SK-N-SH treated with all-trans-retinoic acid at 6 μM for 48 hours (cell line): ENCODE data around the gene NDOR1.

Experiments used
- ATAC-seq: fragments of 200-7000 bp; cut with Tn5 transposase; 3 replicates; pipeline ENCODE4 v1.9.1; 2020; ENCODE audit warnings: mild to moderate bottlenecking, moderate library complexity
- ARNTL ChIP-seq: fragments of 450-650 bp; formaldehyde crosslinking; IDR thresholded peaks from 2 replicates; pipeline ENCODE4 v1.5.0; 2020; ENCODE audit warnings: low read depth, mild to moderate bottlenecking, moderate library complexity, borderline replicate concordance
- BACH2 ChIP-seq: fragments of 250-450 bp; sonication (Bioruptor Pico); IDR thresholded peaks from 2 replicates; pipeline ENCODE4 v1.9.0; 2021; ENCODE audit warnings: mild to moderate bottlenecking, borderline replicate concordance
- CSDC2 ChIP-seq: fragments of 250-450 bp; sonication (Bioruptor Pico); IDR thresholded peaks from 2 replicates; pipeline ENCODE4 v1.5.0; 2020; ENCODE audit warnings: mild to moderate bottlenecking, moderate library complexity
- CSRNP3 ChIP-seq: fragments of 250-450 bp; sonication (Bioruptor Pico); IDR thresholded peaks from 2 replicates; pipeline ENCODE4 v1.5.1; 2021; ENCODE audit warnings: mild to moderate bottlenecking, moderate library complexity
- GLIS3 ChIP-seq: fragments of 250-450 bp; sonication (Bioruptor Pico); IDR thresholded peaks from 2 replicates; pipeline ENCODE4 v1.5.0; 2020; ENCODE audit warnings: mild to moderate bottlenecking, moderate library complexity
- ISL1 ChIP-seq: fragments of 250-450 bp; sonication (Bioruptor Pico); IDR thresholded peaks from 2 replicates; pipeline ENCODE4 v2.1.2; 2022; ENCODE audit warnings: mild to moderate bottlenecking, moderate library complexity
- OSR1 ChIP-seq: fragments of 250-450 bp; sonication (Bioruptor Pico); IDR thresholded peaks from 2 replicates; pipeline ENCODE4 v1.8.0; 2022; ENCODE audit warnings: moderate library complexity, mild to moderate bottlenecking, inconsistent platforms
- POU6F1 ChIP-seq: fragments of 250-450 bp; sonication (Bioruptor Pico); IDR thresholded peaks from 2 replicates; pipeline ENCODE4 v1.8.0; 2021; ENCODE audit warnings: low read depth, mild to moderate bottlenecking, moderate library complexity, borderline replicate concordance
- PPARA ChIP-seq: fragments of 250-450 bp; sonication (Bioruptor Pico); IDR thresholded peaks from 2 replicates; pipeline ENCODE4 v1.5.0; 2020; ENCODE audit warnings: mild to moderate bottlenecking, borderline replicate concordance
- RARB ChIP-seq: fragments of 250-450 bp; sonication (Bioruptor Pico); IDR thresholded peaks from 2 replicates; pipeline ENCODE4 v1.8.0; 2021; ENCODE audit warnings: mild to moderate bottlenecking, moderate library complexity
- SNAI2 ChIP-seq: fragments of 250-450 bp; sonication (Bioruptor Pico); IDR thresholded peaks from 2 replicates; pipeline ENCODE4 v1.5.0; 2020; ENCODE audit warnings: mild to moderate bottlenecking, moderate library complexity
- TCF4 ChIP-seq: fragments of 250-450 bp; sonication (Bioruptor Pico); IDR thresholded peaks from 2 replicates; pipeline ENCODE4 v1.8.0; 2021; ENCODE audit warnings: mild to moderate bottlenecking, moderate library complexity, borderline replicate concordance
- TOX ChIP-seq: fragments of 250-450 bp; sonication (Bioruptor Pico); IDR thresholded peaks from 2 replicates; pipeline ENCODE4 v1.8.0; 2021; ENCODE audit warnings: mild to moderate bottlenecking, moderate library complexity, borderline replicate concordance
- ZC3H10 ChIP-seq: fragments of 250-450 bp; sonication (Bioruptor Pico); IDR thresholded peaks from 2 replicates; pipeline ENCODE4 v1.5.1; 2021; ENCODE audit warnings: mild to moderate bottlenecking, moderate library complexity
- ZFP3 ChIP-seq: fragments of 250-450 bp; sonication (Bioruptor Pico); IDR thresholded peaks from 2 replicates; pipeline ENCODE4 v1.5.0; 2020; ENCODE audit warnings: mild to moderate bottlenecking, moderate library complexity
- ZFP30 ChIP-seq: fragments of 450-650 bp; formaldehyde crosslinking; IDR thresholded peaks from 2 replicates; pipeline ENCODE4 v1.5.0; 2022; ENCODE audit warnings: mild to moderate bottlenecking, moderate library complexity
- ZNF70 ChIP-seq: fragments of 450-650 bp; formaldehyde crosslinking; IDR thresholded peaks from 2 replicates; pipeline ENCODE4 v1.5.0; 2020; ENCODE audit warnings: mild to moderate bottlenecking, moderate library complexity
- ZNF8 ChIP-seq: fragments of 450-650 bp; formaldehyde crosslinking; IDR thresholded peaks from 2 replicates; pipeline ENCODE4 v1.5.0; 2020; ENCODE audit warnings: mild to moderate bottlenecking, moderate library complexity
- TF ChIP-seq, protein P1 (sequence below): fragments of 250-450 bp; sonication (Bioruptor Pico); IDR thresholded peaks from 2 replicates; pipeline ENCODE4 v1.5.1; 2020; ENCODE audit warnings: low read depth, mild to moderate bottlenecking, moderate library complexity
- TF ChIP-seq, protein P2 (sequence below): fragments of 250-450 bp; sonication (Bioruptor Pico); IDR thresholded peaks from 2 replicates; pipeline ENCODE4 v1.5.0; 2020; ENCODE audit warnings: mild to moderate bottlenecking, moderate library complexity
- TF ChIP-seq, protein P3 (sequence below): fragments of 250-450 bp; sonication (Bioruptor Pico); IDR thresholded peaks from 2 replicates; pipeline ENCODE4 v1.8.0; 2020; ENCODE audit warnings: mild to moderate bottlenecking, moderate library complexity, borderline replicate concordance

Gene NDOR1

DNA sequence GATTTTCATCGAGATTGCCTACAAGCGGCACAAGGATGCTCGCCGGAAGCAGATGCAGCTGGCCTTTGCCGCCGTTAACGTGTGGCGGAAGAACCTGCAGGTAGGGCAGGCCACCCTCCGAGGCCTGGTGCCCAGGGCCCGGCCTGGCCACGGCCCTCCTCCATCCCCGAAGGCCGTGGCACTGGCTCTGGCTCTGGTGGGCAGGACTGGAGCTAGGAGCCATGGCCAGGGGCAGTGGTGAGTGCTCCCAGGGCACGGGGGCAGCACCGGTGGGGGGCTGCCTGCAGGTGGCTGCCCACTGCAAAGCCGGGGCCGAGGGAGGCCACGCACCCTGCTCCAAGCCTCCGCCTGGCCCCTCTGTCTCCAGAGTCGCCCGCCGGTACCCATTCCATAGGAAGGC is 41.7 kb upstream of the NDOR1 start:
- no peak for TF ChIP-seq ZFP3 (CRISPR knock-in tag)
- TF ChIP-seq SNAI2 = no peak
- no peak for TF ChIP-seq ZNF70
- no peak for TF ChIP-seq PPARA
- no peak for TF ChIP-seq OSR1 (CRISPR knock-in tag)
- no peak for TF ChIP-seq ZC3H10 (CRISPR knock-in tag)
- TF ChIP-seq ZFP30 (CRISPR knock-in tag) = no peak
- no peak for ATAC-seq

GRCh38 chr9:137164370-137165249 is 40.9 kb upstream of the NDOR1 start:
- no peak for TF ChIP-seq ARNTL
- TF ChIP-seq RARB (CRISPR knock-in tag) = no peak
- no peak for TF ChIP-seq TCF4 (CRISPR knock-in tag)
- no peak for TF ChIP-seq BACH2 (CRISPR knock-in tag)
- TF ChIP-seq, protein P1, sequence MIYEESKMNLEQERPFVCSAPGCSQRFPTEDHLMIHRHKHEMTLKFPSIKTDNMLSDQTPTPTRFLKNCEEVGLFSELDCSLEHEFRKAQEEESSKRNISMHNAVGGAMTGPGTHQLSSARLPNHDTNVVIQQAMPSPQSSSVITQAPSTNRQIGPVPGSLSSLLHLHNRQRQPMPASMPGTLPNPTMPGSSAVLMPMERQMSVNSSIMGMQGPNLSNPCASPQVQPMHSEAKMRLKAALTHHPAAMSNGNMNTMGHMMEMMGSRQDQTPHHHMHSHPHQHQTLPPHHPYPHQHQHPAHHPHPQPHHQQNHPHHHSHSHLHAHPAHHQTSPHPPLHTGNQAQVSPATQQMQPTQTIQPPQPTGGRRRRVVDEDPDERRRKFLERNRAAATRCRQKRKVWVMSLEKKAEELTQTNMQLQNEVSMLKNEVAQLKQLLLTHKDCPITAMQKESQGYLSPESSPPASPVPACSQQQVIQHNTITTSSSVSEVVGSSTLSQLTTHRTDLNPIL = no peak
- TF ChIP-seq GLIS3 (CRISPR knock-in tag) = no peak
- no peak for TF ChIP-seq ZNF8 (CRISPR knock-in tag)
- TF ChIP-seq, protein P2, sequence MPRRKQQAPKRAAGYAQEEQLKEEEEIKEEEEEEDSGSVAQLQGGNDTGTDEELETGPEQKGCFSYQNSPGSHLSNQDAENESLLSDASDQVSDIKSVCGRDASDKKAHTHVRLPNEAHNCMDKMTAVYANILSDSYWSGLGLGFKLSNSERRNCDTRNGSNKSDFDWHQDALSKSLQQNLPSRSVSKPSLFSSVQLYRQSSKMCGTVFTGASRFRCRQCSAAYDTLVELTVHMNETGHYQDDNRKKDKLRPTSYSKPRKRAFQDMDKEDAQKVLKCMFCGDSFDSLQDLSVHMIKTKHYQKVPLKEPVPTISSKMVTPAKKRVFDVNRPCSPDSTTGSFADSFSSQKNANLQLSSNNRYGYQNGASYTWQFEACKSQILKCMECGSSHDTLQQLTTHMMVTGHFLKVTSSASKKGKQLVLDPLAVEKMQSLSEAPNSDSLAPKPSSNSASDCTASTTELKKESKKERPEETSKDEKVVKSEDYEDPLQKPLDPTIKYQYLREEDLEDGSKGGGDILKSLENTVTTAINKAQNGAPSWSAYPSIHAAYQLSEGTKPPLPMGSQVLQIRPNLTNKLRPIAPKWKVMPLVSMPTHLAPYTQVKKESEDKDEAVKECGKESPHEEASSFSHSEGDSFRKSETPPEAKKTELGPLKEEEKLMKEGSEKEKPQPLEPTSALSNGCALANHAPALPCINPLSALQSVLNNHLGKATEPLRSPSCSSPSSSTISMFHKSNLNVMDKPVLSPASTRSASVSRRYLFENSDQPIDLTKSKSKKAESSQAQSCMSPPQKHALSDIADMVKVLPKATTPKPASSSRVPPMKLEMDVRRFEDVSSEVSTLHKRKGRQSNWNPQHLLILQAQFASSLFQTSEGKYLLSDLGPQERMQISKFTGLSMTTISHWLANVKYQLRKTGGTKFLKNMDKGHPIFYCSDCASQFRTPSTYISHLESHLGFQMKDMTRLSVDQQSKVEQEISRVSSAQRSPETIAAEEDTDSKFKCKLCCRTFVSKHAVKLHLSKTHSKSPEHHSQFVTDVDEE (CRISPR knock-in tag) = no peak
- no peak for TF ChIP-seq SNAI2
- TF ChIP-seq ZNF70 = no peak
- TF ChIP-seq POU6F1 (CRISPR knock-in tag) = no peak
- ATAC-seq = no peak

GRCh38 chr9:137165250-137165836 is 40.2 kb upstream of the NDOR1 start:
- ATAC-seq = no peak
- TF ChIP-seq ARNTL (no peak), PPARA (no peak), RARB (CRISPR knock-in tag) (no peak), CSRNP3 (CRISPR knock-in tag) (no peak), ISL1 (CRISPR knock-in tag) (no peak), CSDC2 (CRISPR knock-in tag) (no peak), ZC3H10 (CRISPR knock-in tag) (no peak), TOX (CRISPR knock-in tag) (no peak), OSR1 (CRISPR knock-in tag) (no peak), BACH2 (CRISPR knock-in tag) (no peak), POU6F1 (CRISPR knock-in tag) (no peak)
- TF ChIP-seq, protein P1 = no peak
- TF ChIP-seq, protein P3, sequence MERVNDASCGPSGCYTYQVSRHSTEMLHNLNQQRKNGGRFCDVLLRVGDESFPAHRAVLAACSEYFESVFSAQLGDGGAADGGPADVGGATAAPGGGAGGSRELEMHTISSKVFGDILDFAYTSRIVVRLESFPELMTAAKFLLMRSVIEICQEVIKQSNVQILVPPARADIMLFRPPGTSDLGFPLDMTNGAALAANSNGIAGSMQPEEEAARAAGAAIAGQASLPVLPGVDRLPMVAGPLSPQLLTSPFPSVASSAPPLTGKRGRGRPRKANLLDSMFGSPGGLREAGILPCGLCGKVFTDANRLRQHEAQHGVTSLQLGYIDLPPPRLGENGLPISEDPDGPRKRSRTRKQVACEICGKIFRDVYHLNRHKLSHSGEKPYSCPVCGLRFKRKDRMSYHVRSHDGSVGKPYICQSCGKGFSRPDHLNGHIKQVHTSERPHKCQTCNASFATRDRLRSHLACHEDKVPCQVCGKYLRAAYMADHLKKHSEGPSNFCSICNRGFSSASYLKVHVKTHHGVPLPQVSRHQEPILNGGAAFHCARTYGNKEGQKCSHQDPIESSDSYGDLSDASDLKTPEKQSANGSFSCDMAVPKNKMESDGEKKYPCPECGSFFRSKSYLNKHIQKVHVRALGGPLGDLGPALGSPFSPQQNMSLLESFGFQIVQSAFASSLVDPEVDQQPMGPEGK (CRISPR knock-in tag) = no peak
- TF ChIP-seq, protein P2 (CRISPR knock-in tag) = no peak
